ENCODE data around the gene MAN2B2.
"Not testable (repeated sequence)": the region's sequence is repeated elsewhere in the genome, so short reads cannot be mapped to it uniquely, and the experiment has no call there.

Gene MAN2B2

GRCh38 chr4:6618386-6619115 lies 43.6 kb downstream of the MAN2B2 start:
- no peak for DNase-seq

- no peak for DNase-seq
These were observed 44.1 kb downstream of the MAN2B2 start for GRCh38 chr4:6619116-6619465.

- no peak for DNase-seq
These were observed 44.7 kb downstream of the MAN2B2 start for GRCh38 chr4:6619466-6620255.

- DNase-seq: no peak
These were observed 45.3 kb downstream of the MAN2B2 start for GRCh38 chr4:6620296-6620695.

- DNase-seq: no peak
These were observed 46.0 kb downstream of the MAN2B2 start for GRCh38 chr4:6620891-6621555.

GRCh38 chr4:6621556-6621927 lies 46.6 kb downstream of the MAN2B2 start:
- no peak for DNase-seq

- DNase-seq: no peak
These were observed 47.8 kb downstream of the MAN2B2 start for GRCh38 chr4:6622744-6623143.

GRCh38 chr4:6625256-6625655 lies 50.3 kb downstream of the MAN2B2 start:
- DNase-seq: no peak

- DNase-seq: no peak
These were observed 51.1 kb downstream of the MAN2B2 start for GRCh38 chr4:6626066-6626465.

GRCh38 chr4:6627832-6628231 lies 52.8 kb downstream of the MAN2B2 start:
- no peak for DNase-seq

GRCh38 chr4:6628484-6628883 lies 53.5 kb downstream of the MAN2B2 start:
- not testable (repeated sequence) for DNase-seq

GRCh38 chr4:6632125-6632524 lies 57.1 kb downstream of the MAN2B2 start:
- DNase-seq: no peak

GRCh38 chr4:6633091-6633906 lies 58.3 kb downstream of the MAN2B2 start:
- no peak for DNase-seq

GRCh38 chr4:6634746-6635145 lies 59.8 kb downstream of the MAN2B2 start:
- no peak for DNase-seq

GRCh38 chr4:6639137-6639680 lies 64.2 kb downstream of the MAN2B2 start:
- no peak for DNase-seq

GRCh38 chr4:6640292-6641163 lies 65.5 kb downstream of the MAN2B2 start, which contains the start of gene MRFAP1:
MRFAP1 (plus strand) TSS chr4:6640685; CDS start chr4:6640863, 178 bp downstream.
- DNase-seq: peak; percentile 94

- DNase-seq: peak; percentile 64
These were observed 66.4 kb downstream of the MAN2B2 start for GRCh38 chr4:6641164-6641970.

- DNase-seq: no peak
These were observed 67.0 kb downstream of the MAN2B2 start for GRCh38 chr4:6641971-6642320.

- DNase-seq: no peak
These were observed 68.3 kb downstream of the MAN2B2 start for GRCh38 chr4:6643141-6643847.

All from CD4-positive, alpha-beta T cell treated with Interleukin-17A for 4 hours (primary cell).